ENCODE measurements around the gene SWSAP1. TPM values are rescaled to one million over a fixed set of nuclear protein-coding genes. Genes with fewer than 3 reads are reported as not detected.

Gene SWSAP1
- total RNA-seq, 1 donor from 2014 or later = 1.5 TPM

GRCh38 chr19:11367528-11367927 lies 6.9 kb upstream of the SWSAP1 start:
- Histone ChIP-seq H3K36me3 (peaks cover 0 to 3% of the 10 kb centered on the region in 2 donors), H3K4me3 (no peak overlapping the region), H3K27ac (no peak overlapping the region), H3K9me3 (no peaks in the 10 kb centered on the region), H3K27me3 (no peaks in the 10 kb centered on the region), H3K4me1 (no peaks in the 10 kb centered on the region)
- DNase-seq (ENCODE audit: extremely low spot score in 2 of 2) = no peak
- intact Hi-C loops (cut with DNase I) = no loop called here
- TF ChIP-seq CTCF (IDR thresholded peaks at IDR 0.05) (no peak), POLR2AphosphoS5 (IDR thresholded peaks at IDR 0.05; ENCODE audit: insufficient read depth in 1 of 2, low read depth in 1 of 2) (no peak)

GRCh38 chr19:11370744-11371143 lies 3.7 kb upstream of the SWSAP1 start:
- intact Hi-C loops (cut with DNase I) = no loop called here
- H3K9me3 ChIP-seq = no peaks in the 10 kb centered on the region
- TF ChIP-seq CTCF (IDR thresholded peaks at IDR 0.05) = no peak
- TF ChIP-seq POLR2A (IDR thresholded peaks at IDR 0.05) = no peak
- no peak for TF ChIP-seq POLR2AphosphoS5 (IDR thresholded peaks at IDR 0.05; ENCODE audit: insufficient read depth in 1 of 2, low read depth in 1 of 2)
- peaks cover 17% of the 10 kb centered on the region for H3K4me1 ChIP-seq
- H3K4me3 ChIP-seq = no peak overlapping the region
- no peaks in the 10 kb centered on the region for H3K36me3 ChIP-seq
- H3K27ac ChIP-seq = no peak overlapping the region
- no peak for DNase-seq (ENCODE audit: extremely low spot score in 2 of 2)
- H3K27me3 ChIP-seq = no peaks in the 10 kb centered on the region

- DNase-seq (ENCODE audit: extremely low spot score in 2 of 2) = no peak
- no peaks in the 10 kb centered on the region for H3K36me3 ChIP-seq
- no peaks in the 10 kb centered on the region for H3K9me3 ChIP-seq
- peaks cover 41% of the 10 kb centered on the region for H3K4me1 ChIP-seq
- H3K4me3 ChIP-seq = no peak overlapping the region
- TF ChIP-seq CTCF (IDR thresholded peaks at IDR 0.05) (no peak), POLR2A (IDR thresholded peaks at IDR 0.05) (no peak), POLR2AphosphoS5 (IDR thresholded peaks at IDR 0.05; ENCODE audit: insufficient read depth in 1 of 2, low read depth in 1 of 2) (no peak)
- intact Hi-C loops (cut with DNase I) = no loop called here
- no peaks in the 10 kb centered on the region for H3K27me3 ChIP-seq
- H3K27ac ChIP-seq = no peak overlapping the region
These were observed 1.1 kb upstream of the SWSAP1 start for GRCh38 chr19:11373166-11373884.

- Histone ChIP-seq H3K4me3 (peak overlapping the region; percentile 60 to 64), H3K36me3 (no peaks in the 10 kb centered on the region), H3K4me1 (peaks cover 48% of the 10 kb centered on the region), H3K27ac (peak overlapping the region; percentile 86), H3K9me3 (no peaks in the 10 kb centered on the region), H3K27me3 (no peaks in the 10 kb centered on the region)
- TF ChIP-seq POLR2AphosphoS5 (IDR thresholded peaks at IDR 0.05; ENCODE audit: insufficient read depth in 1 of 2, low read depth in 1 of 2) (no peak), CTCF (IDR thresholded peaks at IDR 0.05) (no peak), POLR2A (IDR thresholded peaks at IDR 0.05) (no peak)
- intact Hi-C loops (cut with DNase I) = no loop called here
- no peak for DNase-seq (ENCODE audit: extremely low spot score in 2 of 2)
These were observed 507 bp upstream of the SWSAP1 start for GRCh38 chr19:11373885-11374432.
